IMR-90 (cell line): Measurements from ENCODE around the gene E2F8. TPM values are rescaled to one million over a fixed set of nuclear protein-coding genes. Genes with fewer than 3 reads are reported as not detected.

Source experiments
- ATAC-seq: fragments of 200-7000 bp; cut with Tn5 transposase; 2 replicates; pipeline ENCODE4 v1.9.1; 2020; ENCODE audit warnings: low read depth, mild to moderate bottlenecking, moderate library complexity
- BruUV-seq: library from RNA; stranded (reverse); fragments of 400-500 nt; replicated peaks from 2 replicates; lab custom pipeline; 2021; lab: Mats Ljungman, UMichigan
- CTCF ChIA-PET: fragments of 300-600 bp; formaldehyde crosslinking; extraction: SDS; loops from one replicate; lab custom pipeline; 2021; ENCODE audit warnings: antibody characterized with exemption; lab: Yijun Ruan, JAX
- POLR2A ChIA-PET: fragments of 300-600 bp; sonication (Branson Sonifier 250); formaldehyde crosslinking; loops from one replicate; lab custom pipeline; 2022; ENCODE audit warnings: antibody characterized with exemption; ENCODE audit not compliant: unreplicated experiment; lab: Charles Lee
- DNase-seq: peaks from one replicate; pipeline ENCODE4 v3.0.0; 2013
- H2AFZ ChIP-seq: replicated peaks from 2 replicates; pipeline ENCODE3; 2013; ENCODE audit warnings: low read length, mild to moderate bottlenecking; ENCODE audit not compliant: poor library complexity
- H2AK5ac ChIP-seq: 2 replicates; pipeline ENCODE4 v1.6.1; 2013; ENCODE audit warnings: low read depth, low read length, inconsistent platforms
- H2AK9ac ChIP-seq: replicated peaks from 2 replicates; pipeline ENCODE3; 2013; ENCODE audit warnings: mild to moderate bottlenecking, low read depth, low read length, moderate library complexity; ENCODE audit not compliant: poor library complexity
- H2BK120ac ChIP-seq: 2 replicates; pipeline ENCODE4 v1.6.1; 2013; ENCODE audit warnings: low read depth, low read length, inconsistent platforms
- H2BK15ac ChIP-seq: 3 replicates; pipeline ENCODE4 v1.6.1; 2013; ENCODE audit warnings: low read depth, low read length, inconsistent platforms
- H2BK20ac ChIP-seq: 2 replicates; pipeline ENCODE4 v1.6.1; 2013; ENCODE audit warnings: low read depth, mild to moderate bottlenecking, inconsistent platforms, low read length, moderate library complexity
- H2BK5ac ChIP-seq: 2 replicates; pipeline ENCODE4 v1.6.1; 2013; ENCODE audit warnings: mild to moderate bottlenecking, low read depth, low read length, inconsistent platforms; ENCODE audit not compliant: poor library complexity, severe bottlenecking
- H3K14ac ChIP-seq: replicated peaks from 2 replicates; pipeline ENCODE4 v1.6.1; 2013; ENCODE audit warnings: low read depth, low read length, inconsistent platforms
- H3K18ac ChIP-seq: 2 replicates; pipeline ENCODE4 v1.6.1; 2013; ENCODE audit warnings: low read depth, low read length, control low read depth
- H3K23ac ChIP-seq: 2 replicates; pipeline ENCODE4 v1.6.1; 2013; ENCODE audit warnings: low read depth, low read length, inconsistent platforms
- H3K27ac ChIP-seq: 2 replicates; pipeline ENCODE4 v1.5.1; 2013; ENCODE audit warnings: mild to moderate bottlenecking, control low read depth, low read length; ENCODE audit not compliant: insufficient read depth
- H3K27me3 ChIP-seq: 2 replicates; pipeline ENCODE4 v1.6.1; 2013; ENCODE audit warnings: low read length; ENCODE audit not compliant: control insufficient read depth, insufficient read depth
- H3K36me3 ChIP-seq: 2 replicates; pipeline ENCODE4 v1.6.1; 2013; ENCODE audit warnings: low read length, mixed read lengths; ENCODE audit not compliant: control insufficient read depth, insufficient read depth
- H3K4ac ChIP-seq: 2 replicates; pipeline ENCODE4 v1.6.1; 2013; ENCODE audit warnings: low read depth, low read length, inconsistent platforms
- H3K4me1 ChIP-seq: 2 replicates; pipeline ENCODE4 v1.6.1; 2013; ENCODE audit warnings: low read length, mixed read lengths; ENCODE audit not compliant: control insufficient read depth, insufficient read depth
- H3K4me2 ChIP-seq: 2 replicates; pipeline ENCODE4 v1.6.1; 2013; ENCODE audit warnings: low read depth, mild to moderate bottlenecking, control low read depth, low read length, moderate library complexity
- H3K4me3 ChIP-seq: 2 replicates; pipeline ENCODE4 v1.5.1; 2013; ENCODE audit warnings: low read depth, mild to moderate bottlenecking, control low read depth, low read length, moderate library complexity; ENCODE audit not compliant: insufficient read depth
- H3K56ac ChIP-seq: 2 replicates; pipeline ENCODE4 v1.6.1; 2013; ENCODE audit warnings: low read length, inconsistent platforms; ENCODE audit not compliant: insufficient read depth; ENCODE audit errors: extremely low read depth
- H3K79me1 ChIP-seq, 2 experiments: 2 replicates each; pipeline ENCODE4 v1.6.1; 2013; ENCODE audit warnings: low read length in 2 of 2, inconsistent platforms in 1 of 2, low read depth in 1 of 2
- H3K9ac ChIP-seq: 2 replicates; pipeline ENCODE4 v1.6.1; 2013; ENCODE audit warnings: low read depth, low read length, control low read depth
- H3K9me1 ChIP-seq: 2 replicates; pipeline ENCODE4 v1.6.1; 2013; ENCODE audit warnings: low read length, inconsistent platforms; ENCODE audit not compliant: insufficient read depth
- H3K9me3 ChIP-seq: 2 replicates; pipeline ENCODE4 v1.6.1; 2013; ENCODE audit warnings: low read length; ENCODE audit not compliant: control insufficient read depth, insufficient read depth
- H4K20me1 ChIP-seq: 2 replicates; pipeline ENCODE4 v1.6.1; 2013; ENCODE audit warnings: low read length, inconsistent platforms; ENCODE audit not compliant: insufficient read depth
- H4K5ac ChIP-seq: 2 replicates; pipeline ENCODE4 v1.6.1; 2013; ENCODE audit warnings: mild to moderate bottlenecking, low read depth, low read length, control low read depth
- H4K8ac ChIP-seq, 2 experiments: 2 replicates each; pipeline ENCODE4 v1.6.1; 2013; ENCODE audit warnings: low read depth in 2 of 2, low read length in 2 of 2, control low read depth in 1 of 2, inconsistent platforms in 1 of 2
- H4K91ac ChIP-seq: 2 replicates; pipeline ENCODE4 v1.6.1; 2013; ENCODE audit warnings: low read depth, low read length, inconsistent platforms; ENCODE audit not compliant: insufficient read depth
- BHLHE40 ChIP-seq: fragments of 150-350 bp; IDR thresholded peaks from 2 replicates; pipeline ENCODE4 v1.6.1; 2016; ENCODE audit warnings: mild to moderate bottlenecking, low read depth, low read length
- CEBPB ChIP-seq: IDR thresholded peaks from 2 replicates; pipeline ENCODE4 v1.6.1; 2012; ENCODE audit warnings: low read depth, low read length, improper control_type of control experiment
- CHD1 ChIP-seq: IDR thresholded peaks from 2 replicates; pipeline ENCODE4 v1.6.1; 2012; ENCODE audit warnings: low read depth, low read length, improper control_type of control experiment
- CTCF ChIP-seq: conservative IDR thresholded peaks from 2 replicates; pipeline ENCODE4 v1.5.1; 2012; ENCODE audit warnings: mild to moderate bottlenecking, low read depth, low read length, improper control_type of control experiment
- ELK1 ChIP-seq: fragments of 150-350 bp; IDR thresholded peaks from 2 replicates; pipeline ENCODE4 v1.6.1; 2016; ENCODE audit warnings: low read depth, mild to moderate bottlenecking, low read length, moderate library complexity, borderline replicate concordance
- FOS ChIP-seq: fragments of 150-350 bp; IDR thresholded peaks from 2 replicates; pipeline ENCODE4 v1.6.1; 2016; ENCODE audit warnings: low read depth, low read length
- MAFK ChIP-seq: IDR thresholded peaks from 2 replicates; pipeline ENCODE4 v1.6.1; 2012; ENCODE audit warnings: low read depth, low read length, improper control_type of control experiment
- MAZ ChIP-seq: IDR thresholded peaks from 2 replicates; pipeline ENCODE4 v1.6.1; 2012; ENCODE audit warnings: low read depth, mild to moderate bottlenecking, low read length, improper control_type of control experiment, moderate library complexity, borderline replicate concordance
- MXI1 ChIP-seq: IDR thresholded peaks from 2 replicates; pipeline ENCODE4 v1.6.1; 2012; ENCODE audit warnings: low read depth, mild to moderate bottlenecking, low read length, moderate library complexity, borderline replicate concordance
- NFE2L2 ChIP-seq: fragments of 150-350 bp; IDR thresholded peaks from 2 replicates; pipeline ENCODE4 v1.6.1; 2016; ENCODE audit warnings: low read depth, mild to moderate bottlenecking, low read length
- POLR2A ChIP-seq: IDR thresholded peaks from 2 replicates; pipeline ENCODE4 v1.6.1; 2012; ENCODE audit warnings: mild to moderate bottlenecking, low read depth, low read length
- RAD21 ChIP-seq: IDR thresholded peaks from 2 replicates; pipeline ENCODE4 v1.6.1; 2012; ENCODE audit warnings: low read length, improper control_type of control experiment
- RCOR1 ChIP-seq: IDR thresholded peaks from 2 replicates; pipeline ENCODE4 v1.6.1; 2012; ENCODE audit warnings: mild to moderate bottlenecking, low read length, improper control_type of control experiment; ENCODE audit not compliant: insufficient replicate concordance
- RFX5 ChIP-seq: IDR thresholded peaks from 2 replicates; pipeline ENCODE4 v1.8.0; 2012; ENCODE audit warnings: low read depth, mild to moderate bottlenecking, low read length, moderate library complexity
- SMC3 ChIP-seq: fragments of 150-350 bp; IDR thresholded peaks from 2 replicates; pipeline ENCODE4 v1.6.1; 2016; ENCODE audit warnings: low read depth, mild to moderate bottlenecking, antibody characterized with exemption, low read length, moderate library complexity
- USF2 ChIP-seq: fragments of 150-350 bp; IDR thresholded peaks from 2 replicates; pipeline ENCODE4 v1.6.1; 2017; ENCODE audit warnings: mild to moderate bottlenecking, antibody characterized with exemption, low read length, low read depth
- WGBS, 2 experiments: methylation state at CpG; one replicate each; pipeline versions ENCODE4 v1.1.5 to v1.1.7; 2013; ENCODE audit warnings: missing lambda C conversion rate in 2 of 2; ENCODE audit not compliant: insufficient read length in 1 of 2; ENCODE audit errors: extremely low coverage in 2 of 2; 5-methylcytosine and 5-hydroxymethylcytosine counted together
- dilution Hi-C: fragments of 300-500 bp; cut with HindIII; formaldehyde crosslinking; loops from one replicate; pipeline ENCODE4 v1.14.3; 2018; ENCODE audit warnings: low sequenced_read_pairs; ENCODE audit not compliant: unreplicated experiment
- in situ Hi-C: fragments of 300-500 bp; cut with MboI; formaldehyde crosslinking; loops from 3 replicates; pipeline ENCODE4 v1.14.3; 2019; ENCODE audit warnings: low sequenced_read_pairs, inconsistent platforms, mixed read lengths
- intact Hi-C: fragments of 100-400 bp; cut with micrococcal nuclease; formaldehyde crosslinking; loops from 2 replicates; pipeline ENCODE4 v1.10.0; 2022
- polyA plus RNA-seq, 3 experiments: library from polyadenylated mRNA; depleted of rRNA; stranded (reverse); fragments of >200 nt; gene quantifications; 2 replicates each; pipeline ENCODE4 v1.2.3, GENCODE V29; 2012; ENCODE audit warnings: low replicate concordance in 1 of 3
- total RNA-seq: library from RNA; depleted of rRNA; stranded (reverse); fragments of >200 nt; gene quantifications from 2 replicates; pipeline ENCODE4 v1.2.3, GENCODE V29; 2012

The E2F8 gene
- total and polyA plus RNA-seq, 2 of the 4 experiments (the other 2 are of a cell fraction), result 1.1 to 2.3 TPM

- Histone ChIP-seq H2AK5ac (no peak overlapping the region), H3K36me3 (no peaks in the 10 kb centered on the region), H2BK15ac (no peak overlapping the region), H3K9ac (no peak overlapping the region), H3K4me1 (peaks cover 2% of the 10 kb centered on the region; the same call in 1 of the 2 replicates), H3K27ac (no peak overlapping the region), H2AFZ (no peak overlapping the region), H3K18ac (no peak overlapping the region), H2AK9ac (no peak overlapping the region), H4K91ac (no peak overlapping the region), H2BK20ac (no peak overlapping the region), H4K8ac (no peak overlapping the region), H3K4ac (no peak overlapping the region), H3K4me2 (no peak overlapping the region), H3K56ac (no peak overlapping the region), H4K5ac (no peak overlapping the region), H3K9me1 (no peaks in the 10 kb centered on the region; the same call in 1 of the 2 replicates), H3K9me3 (no peaks in the 10 kb centered on the region), H3K79me1 (no peaks in the 10 kb centered on the region), H2BK120ac (no peak overlapping the region), H3K27me3 (peaks cover 2% of the 10 kb centered on the region; the same call in 1 of the 2 replicates), H3K23ac (no peak overlapping the region), H3K14ac (no peak overlapping the region), H3K4me3 (no peak overlapping the region), H2BK5ac (no peak overlapping the region), H4K20me1 (no peaks in the 10 kb centered on the region)
- TF ChIP-seq MAZ (no peak), FOS (no peak), NFE2L2 (no peak), MXI1 (no peak), RFX5 (no peak), CHD1 (no peak), RAD21 (no peak), BHLHE40 (no peak), USF2 (no peak), RCOR1 (no peak), CEBPB (no peak), SMC3 (no peak), POLR2A (no peak), ELK1 (no peak), CTCF (no peak), MAFK (no peak)
- DNase-seq, result no peak
- BruUV-seq, result no TSS peak
- intact Hi-C loops, result no loop called here
- dilution Hi-C loops, result no loop called here
- in situ Hi-C loops, result no loop called here
- WGBS, 2 experiments, result no CpG with 5 or more reads among the region's 6 CpGs
- ChIA-PET CTCF (no interaction called here), POLR2A (no interaction called here)
- ATAC-seq, result no peak
Measured at GRCh38 chr11:19196432-19196831, 44.3 kb downstream of the E2F8 start.
